ENCODE results near the gene ARRB1.
"Not testable (repeated sequence)": the region's sequence is repeated elsewhere in the genome, so short reads cannot be mapped to it uniquely, and the experiment has no call there.

Gene ARRB1

DNA sequence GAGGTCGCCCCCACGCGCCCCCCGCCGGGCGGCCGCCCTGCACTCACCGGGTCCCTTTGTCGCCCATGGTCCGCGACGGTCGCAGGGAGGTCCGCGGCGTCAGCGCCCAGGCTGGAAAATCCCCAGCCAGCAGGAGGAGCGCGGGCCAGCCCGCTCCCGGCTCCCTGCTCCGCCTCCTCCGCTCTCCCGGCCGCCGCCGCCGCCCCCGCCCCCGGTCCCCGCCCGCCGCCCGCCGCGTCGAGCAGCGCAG, at the start of gene ARRB1:
ARRB1 (minus strand) TSS at position 121 of the 250 bp plus-strand sequence; CDS start at position 67, 54 bp downstream.
- DNase-seq: no peak

DNA sequence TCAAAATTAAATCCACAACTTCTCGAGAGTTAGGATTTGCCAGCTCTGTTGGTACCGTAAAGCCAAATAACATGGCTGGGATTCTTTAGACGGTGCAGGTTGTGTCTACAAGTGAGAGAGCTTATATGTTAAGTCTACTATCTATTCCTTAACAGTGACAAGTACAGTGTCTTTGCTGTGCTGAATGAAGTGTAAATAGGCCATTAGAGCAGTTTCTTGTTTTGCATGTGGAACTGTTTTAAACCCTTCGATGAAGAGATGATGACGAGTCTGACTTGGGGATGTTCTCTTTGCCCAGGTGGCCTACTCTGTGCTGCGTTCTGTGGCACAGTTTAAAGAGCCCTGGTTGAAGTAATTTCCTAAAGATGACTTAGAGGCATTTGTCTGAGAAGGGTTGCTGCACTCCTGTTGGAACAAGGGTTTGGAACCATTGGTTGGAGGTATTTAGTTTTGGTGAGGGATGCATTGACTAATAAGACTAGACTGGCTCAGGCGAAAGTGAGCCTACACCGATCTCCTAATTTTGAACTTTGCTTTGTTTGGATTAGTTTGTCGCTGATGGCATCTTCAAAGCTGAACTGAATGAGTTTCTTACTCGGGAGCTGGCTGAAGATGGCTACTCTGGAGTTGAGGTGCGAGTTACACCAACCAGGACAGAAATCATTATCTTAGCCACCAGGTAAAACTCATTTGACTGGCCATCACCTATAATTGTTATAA, 48.8 kb upstream of the ARRB1 start:
- no peak for DNase-seq

DNA sequence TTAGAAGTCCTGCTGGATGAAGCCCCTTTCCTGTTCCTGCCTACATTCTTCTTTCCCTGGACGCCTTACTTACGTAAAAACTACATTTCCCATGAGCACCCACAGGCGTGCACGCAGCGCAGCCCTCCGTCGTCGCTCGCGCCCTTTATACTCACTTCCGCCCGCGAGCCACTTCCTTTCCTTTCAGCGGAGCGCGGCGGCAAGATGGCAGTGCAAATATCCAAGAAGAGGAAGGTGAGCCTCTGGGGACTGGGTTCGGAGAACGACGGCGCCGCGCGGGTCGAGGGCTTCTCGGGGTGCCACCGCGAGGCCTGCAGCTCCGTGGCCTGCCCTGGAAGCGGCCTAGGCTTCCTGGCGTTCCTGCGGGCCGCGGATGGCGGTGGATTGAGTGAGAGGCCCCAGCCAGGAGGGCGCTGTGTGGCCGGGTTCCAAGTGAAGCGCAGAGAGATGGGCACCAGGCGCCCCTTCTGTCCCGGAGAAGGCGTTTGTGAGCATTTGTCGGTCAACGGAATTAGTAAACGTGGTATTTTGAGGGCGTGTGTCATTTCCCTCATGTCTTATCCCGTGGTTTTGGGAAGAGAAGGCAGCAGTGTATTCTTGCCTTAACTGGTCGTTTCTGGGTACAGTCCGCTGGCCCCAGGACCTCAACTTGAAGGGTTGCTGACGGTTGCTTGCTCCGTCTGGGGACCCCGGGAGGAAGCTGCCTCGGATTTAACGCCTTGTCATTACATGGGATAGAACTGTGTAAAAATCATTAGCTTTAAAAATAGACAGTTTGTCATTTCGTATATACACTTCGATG, 48.1 kb upstream of the ARRB1 start, which contains the start of gene RPS3:
RPS3 (plus strand) TSS at position 175 of the 802 bp plus-strand sequence; CDS start at position 205, 30 bp downstream.
- DNase-seq: peak; percentile 89

DNA sequence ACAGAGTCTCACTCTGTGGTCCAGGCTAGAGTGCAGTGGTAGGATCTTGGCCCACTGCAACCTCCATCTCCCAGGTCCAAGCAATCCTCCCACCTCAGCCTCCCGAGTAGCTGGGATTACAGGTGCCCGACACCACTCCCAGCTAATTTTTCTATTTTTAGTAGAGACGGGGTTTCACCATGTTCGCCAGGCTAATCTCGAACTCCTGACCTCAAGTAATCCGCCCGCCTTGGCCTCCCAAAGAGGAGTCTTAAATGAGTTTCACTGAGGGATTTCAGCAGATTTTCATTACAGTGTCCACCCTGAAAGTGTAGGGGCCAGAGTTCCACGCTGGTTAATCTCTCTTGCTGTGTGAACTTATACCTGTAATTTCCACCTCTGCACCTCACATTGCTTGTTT, 47.4 kb upstream of the ARRB1 start:
- no peak for DNase-seq

DNA sequence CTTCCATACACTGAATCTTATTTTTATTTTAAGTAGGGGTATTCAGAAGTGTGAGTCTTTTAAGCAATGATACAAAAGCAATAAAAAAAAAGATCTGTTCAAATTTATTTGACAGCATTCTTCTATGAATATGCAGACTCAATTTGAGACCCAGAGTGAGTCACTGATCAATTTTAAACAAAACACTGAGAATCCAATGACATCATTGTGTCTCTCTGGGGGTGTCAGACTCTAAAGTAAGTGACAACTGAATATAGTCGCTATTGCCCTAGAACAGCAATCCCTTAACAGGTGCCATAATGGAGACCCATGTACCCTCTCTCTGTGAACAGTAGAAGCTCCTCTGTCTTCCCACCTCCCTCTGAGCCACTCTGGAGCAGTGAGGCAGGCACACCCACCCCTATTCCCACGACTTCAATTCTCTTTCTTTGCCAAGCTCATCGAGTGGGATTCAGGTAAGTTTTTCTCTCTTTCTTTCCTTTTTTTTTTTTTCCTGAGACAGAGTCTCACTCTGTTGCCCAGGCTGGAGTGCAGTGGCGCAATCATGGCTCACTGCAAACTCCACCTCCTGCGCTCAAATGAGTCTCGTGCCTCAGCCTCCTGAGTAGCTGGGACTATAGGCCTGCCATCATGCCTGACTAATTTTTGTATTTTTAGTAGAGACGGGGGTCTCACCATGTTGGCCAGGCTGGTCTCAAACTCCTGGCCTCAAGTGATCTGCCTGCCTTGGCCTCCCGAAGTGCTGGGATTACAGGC, 42.8 kb upstream of the ARRB1 start:
- no peak for DNase-seq

DNA sequence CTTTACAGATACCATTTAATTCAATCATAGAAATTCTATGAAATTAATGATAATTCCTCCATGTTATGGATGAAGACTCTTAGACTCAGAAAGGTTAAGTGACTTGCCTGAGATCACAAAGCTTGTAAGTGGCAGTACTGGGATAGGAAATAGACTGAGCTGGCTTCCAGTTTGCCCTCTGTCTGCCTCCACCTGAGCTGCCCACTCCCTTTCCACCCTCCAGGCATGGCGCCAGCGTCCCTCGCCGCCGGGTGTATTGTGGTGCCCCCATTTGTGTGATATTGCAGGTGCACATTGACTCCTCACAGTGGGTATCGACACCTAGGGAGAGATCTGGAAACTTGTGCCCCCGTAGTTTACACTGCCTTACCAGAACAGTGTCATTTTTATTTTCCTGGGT, 38.5 kb upstream of the ARRB1 start:
- no peak for DNase-seq

DNA sequence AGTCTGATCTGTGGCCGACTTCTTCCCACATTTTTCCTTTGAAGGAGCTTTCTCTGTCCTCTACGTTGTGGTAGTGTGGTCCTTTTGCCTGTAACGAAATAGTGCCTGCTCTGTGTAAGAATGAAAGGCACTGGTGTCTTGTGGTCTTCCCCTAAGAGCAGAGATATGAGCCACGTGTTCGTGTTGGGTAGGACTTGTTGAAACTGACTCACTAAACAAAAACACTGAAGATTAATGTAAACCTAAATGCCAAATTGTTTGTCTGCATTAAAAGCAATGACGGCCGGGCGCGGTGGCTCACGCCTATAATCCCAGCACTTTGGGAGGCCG, 37.8 kb upstream of the ARRB1 start:
- no peak for DNase-seq

DNA sequence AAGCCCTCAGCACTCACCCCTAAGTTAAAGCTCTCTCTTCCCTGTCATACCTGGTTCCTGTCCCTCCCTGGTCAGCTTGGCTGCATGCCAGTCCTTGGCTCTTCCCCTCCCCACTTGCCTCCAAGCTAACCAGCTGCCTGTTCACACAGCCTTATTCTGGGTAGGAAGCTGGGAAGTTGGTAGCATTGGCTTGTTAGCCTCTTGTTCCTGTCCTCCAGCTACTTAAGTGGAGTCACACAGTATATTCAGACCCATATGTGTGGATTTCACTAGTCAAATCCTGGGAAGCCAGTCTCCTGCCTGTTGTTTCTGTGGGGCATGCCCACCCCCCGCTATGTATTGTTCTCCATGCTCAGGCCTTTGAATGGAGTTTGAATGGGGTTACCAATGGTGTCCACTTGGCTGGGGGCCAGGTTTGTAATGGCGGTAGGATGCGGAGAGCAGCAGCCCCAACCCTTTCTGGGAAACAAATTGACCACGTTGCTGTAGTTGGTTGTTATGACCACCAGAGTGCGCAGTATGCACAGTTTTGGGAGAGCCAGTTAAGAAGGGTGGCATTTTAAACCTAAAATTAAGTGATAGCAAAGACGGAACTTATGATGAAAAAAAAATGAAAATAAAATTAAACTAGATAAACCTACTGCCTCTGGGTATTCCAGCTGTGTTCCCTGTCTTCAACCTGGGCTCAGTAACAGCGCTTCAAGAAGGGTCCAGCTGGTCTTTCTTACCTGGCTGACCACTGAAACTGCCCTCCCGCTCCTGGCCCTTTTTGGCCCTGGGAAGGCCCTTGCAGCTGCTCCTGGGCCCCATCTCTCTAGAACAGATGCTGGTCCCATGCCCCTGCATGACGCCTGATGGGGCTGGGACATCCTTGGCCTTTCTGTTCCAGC, 37.2 kb upstream of the ARRB1 start:
- DNase-seq: peak; percentile 70

DNA sequence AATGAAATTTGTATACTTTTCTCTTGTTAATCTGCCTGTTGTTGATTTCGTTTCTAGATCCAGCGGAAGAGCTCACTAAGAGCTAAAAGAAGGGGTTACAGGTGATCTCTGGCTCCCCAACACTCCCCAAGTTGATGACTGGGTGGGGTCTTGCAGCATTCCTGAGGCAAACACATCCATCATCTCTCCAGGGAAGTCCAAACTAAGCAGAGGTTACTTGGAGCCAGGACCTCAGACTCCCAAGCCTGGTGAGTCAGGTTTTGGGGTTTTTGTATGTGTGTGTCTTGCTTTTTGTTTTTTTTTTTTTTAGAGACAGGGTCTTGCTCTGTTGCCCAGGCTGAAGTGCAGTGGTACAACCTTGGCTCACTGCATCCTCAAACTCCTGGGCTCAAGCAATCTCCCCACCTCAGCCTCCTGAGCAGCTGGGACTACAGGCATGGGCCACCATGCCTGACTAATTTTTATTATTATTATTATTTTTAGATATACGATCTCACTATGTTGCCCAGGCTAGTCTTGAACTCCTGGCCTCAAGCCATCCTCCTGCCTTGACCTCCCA, 36.4 kb upstream of the ARRB1 start:
- DNase-seq: no peak

DNA sequence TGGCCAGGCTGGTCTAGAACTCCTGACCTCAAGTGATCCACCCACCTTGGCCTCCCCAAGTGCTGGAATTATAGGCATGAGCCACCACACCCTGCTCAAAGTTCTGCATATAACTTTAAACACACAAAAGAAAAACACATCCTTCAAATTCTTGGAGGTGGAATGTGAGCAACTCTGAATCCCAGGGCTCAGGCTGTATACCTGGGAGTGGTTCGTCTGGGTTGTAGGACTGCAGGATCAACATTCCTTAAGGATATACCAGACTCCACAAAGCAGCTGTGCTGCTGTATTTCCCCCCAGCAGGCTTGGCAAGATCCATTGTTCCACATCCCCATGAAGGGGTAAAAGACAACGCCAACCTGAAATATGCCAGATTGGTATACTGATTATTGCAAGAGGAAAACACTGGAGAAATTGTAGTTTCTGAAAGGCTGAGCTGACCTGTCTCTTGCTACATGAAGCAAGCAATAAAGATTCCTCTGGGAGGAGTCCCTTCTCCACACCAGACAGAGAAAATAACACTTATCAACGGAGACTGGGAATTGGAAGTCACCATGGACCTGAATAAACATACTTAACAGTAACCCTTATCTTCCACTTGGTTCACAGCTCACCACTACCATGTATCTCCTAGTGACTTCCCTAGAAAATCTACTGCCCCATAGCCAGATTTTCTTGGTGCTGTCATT, 35.6 kb upstream of the ARRB1 start:
- DNase-seq: no peak

DNA sequence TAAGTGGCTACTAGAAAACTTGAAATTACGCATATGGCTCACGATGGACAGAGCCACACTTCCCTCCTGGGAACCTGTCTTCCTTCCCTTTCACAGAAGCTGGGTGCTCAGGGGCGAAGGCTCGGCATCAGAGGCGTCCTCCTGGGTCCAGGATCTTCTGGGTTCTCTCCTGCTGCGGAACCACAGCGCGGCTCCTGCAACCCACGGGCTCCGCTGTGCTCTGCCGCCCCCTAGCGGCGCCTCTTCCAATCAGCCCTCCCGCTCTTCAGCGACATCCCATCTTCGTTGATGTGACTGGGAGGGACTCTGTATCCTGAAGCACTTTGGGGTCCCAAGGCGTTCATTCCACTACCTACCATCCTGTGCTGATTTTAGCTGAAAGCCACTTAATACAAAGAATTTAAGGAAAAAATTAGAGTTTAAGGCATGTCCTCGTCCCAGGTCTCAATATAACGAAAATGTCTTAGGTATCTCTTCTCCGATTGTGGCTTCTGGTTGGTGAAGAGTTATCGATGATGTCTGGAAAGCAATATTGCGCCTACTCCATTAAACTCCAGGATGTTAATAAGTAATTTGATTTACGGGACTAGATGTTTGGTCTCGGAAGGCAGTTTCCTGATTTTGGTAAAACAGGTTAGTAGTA, 33.1 kb upstream of the ARRB1 start:
- peak; percentile 89 for DNase-seq

DNA sequence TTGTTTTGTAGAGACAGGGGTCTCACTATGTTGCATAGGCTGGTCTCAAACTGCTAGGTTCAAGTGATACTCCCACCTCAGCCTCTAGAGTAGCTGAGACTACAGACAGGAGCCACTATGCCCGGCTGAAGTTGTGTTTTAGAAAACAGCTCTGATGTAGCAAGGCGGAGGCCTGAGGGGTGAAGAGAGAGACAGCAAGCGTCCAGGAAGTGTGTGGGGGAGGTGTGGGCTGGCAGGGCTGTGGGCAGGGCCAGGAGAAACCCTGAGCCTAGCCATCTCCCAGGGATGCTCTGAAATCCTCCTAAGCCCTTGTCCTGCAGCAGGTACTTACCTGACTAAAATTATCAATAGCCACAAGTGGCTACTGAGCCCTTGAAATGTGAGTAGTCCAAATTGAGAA, 31.8 kb upstream of the ARRB1 start:
- peak; percentile 72 for DNase-seq

DNA sequence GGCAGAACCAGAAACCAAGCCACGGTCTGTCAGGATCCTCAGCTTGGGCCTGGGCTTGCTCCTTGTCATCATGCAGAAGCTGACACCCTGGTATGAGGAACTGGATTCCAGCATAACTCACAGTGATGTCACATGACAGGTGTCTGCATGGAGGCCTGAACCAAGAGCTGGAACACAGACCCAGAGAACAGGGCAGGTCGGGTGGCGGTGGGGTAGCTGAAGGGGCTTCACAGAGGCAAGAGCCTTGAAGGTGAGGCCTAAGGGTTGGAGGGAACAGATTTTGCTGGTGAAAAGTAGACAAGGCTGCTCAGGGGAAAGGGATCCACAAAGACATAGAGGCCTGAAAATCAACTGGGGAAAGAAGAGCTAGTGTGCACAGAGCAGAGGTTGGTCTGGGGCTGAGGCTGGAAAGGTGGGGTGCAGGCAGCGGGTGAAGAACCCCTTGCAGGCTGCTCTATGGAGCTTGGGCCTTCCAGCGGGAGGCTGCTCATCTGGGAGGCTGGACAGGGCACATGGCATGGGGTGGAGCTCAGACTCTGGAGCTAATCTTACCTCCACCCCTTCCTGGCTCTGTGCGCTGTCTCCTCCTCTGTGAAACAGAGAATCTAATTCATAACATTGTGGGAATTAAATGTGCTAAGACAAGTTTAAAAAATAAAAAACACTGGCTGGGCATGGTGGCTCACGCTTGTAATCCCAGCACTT, 29.4 kb upstream of the ARRB1 start:
- DNase-seq: no peak

DNA sequence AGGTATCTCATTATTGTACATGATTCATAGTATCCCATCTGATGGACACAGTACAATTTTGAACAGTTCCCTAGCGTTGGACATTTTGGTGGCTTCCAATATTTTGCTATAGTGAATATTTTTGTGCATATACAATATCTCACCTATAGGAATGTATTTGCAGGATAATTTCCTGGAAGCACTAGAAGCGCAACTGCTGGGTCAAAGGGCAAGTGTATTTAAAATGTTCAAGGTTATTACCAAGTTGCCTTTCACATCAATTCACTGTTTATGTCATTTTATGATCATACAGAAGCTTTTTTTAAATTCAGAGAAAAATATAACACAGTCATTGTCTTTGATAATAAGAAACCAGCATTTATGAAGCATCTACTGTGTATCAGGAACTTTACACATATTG, 28.8 kb upstream of the ARRB1 start:
- no peak for DNase-seq

DNA sequence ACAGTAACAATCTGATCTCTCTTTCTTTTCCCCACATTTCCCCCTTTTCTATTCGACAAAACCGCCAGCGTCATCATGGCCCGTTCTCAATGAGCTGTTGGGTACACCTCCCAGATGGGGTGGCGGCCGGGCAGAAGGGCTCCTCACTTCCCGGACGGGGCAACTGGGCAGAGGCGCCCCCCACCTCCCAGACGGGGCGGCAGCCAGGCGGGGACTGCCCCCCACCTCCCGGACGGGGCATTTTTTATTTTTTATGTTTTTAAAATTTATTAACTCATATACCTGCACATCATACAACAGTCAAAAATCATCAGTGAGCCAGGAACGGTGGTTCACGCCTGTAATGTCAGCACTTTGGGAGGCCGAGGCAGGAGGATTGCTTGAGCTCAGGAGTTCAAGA, 27.3 kb upstream of the ARRB1 start:
- DNase-seq: not testable (repeated sequence)

DNA sequence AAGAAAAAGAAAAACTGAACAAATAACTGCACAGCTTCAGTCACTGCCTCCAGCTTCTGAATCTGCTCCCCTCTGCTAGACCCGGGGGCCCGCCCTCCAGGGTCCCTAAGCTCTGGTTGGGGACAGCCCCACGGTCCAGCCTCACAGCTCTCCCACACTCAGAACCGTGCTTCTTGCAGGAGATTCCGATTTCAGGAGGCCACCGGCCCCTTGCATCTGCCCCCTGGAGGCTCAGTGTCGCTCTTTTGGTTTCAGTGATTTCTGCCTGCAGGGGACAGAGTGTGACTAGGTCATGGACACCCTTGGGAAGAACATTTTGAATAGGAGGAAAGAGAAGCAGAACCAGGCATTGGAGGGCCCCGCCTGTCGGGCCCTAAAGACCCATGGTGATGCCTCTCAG, 24.7 kb upstream of the ARRB1 start:
- no peak for DNase-seq

DNA sequence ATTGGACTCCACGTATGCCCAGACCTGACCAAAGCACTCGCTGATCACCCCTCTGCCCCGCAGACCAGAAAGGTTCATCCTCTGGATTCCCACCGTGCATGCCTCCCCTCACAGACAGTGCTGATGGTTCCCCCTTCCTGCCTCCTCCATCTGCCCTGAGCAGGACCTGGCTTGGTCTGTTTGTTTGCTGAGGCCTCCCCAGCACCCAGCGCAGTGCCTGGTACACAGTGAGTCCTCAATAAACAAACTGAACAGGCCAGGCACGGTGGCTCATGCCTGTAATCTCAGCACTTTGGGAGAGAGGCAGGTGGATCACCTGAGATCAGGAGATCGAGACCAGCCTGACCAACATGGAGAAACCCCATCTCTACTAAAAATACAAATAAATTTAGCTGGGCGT, 24.2 kb upstream of the ARRB1 start:
- no peak for DNase-seq

DNA sequence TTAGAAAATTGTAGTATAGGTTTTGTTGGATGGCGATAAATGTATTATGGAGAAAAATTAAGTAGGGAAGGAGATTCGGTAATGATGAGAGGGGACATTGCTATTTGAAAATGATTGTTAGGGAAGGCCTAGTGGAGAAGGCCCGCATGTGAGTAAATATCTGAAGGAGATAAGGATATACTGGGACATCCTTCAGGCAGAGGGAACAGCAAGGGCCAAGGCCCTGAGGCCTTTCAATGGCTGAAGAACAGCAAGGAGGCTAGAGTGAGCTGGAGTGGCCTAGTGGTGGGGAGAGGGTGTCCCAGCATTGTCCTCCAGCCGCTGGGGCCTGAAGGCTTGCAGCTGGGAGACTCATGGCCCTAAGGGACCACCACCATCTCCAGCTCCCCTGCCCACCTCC, 23.2 kb upstream of the ARRB1 start:
- DNase-seq: no peak

DNA sequence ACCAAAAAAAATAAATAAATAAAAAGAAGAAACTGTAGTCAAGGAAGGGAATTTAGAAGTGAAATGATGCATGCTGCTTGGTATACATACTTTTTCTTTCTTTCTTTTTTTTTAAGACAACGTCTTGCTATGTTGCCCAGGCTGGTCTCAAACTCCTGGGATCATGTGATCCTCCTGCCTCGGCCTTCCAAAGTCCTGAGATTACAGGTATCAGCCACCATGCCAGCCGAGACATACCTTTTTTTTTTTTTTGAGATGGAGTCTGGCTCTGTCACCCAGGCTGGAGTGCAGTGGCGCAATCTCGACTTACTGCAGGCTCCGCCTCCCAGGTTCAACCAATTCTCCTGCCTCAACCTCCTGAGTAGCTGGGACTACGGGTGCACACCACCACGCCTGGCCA, 21.7 kb upstream of the ARRB1 start:
- DNase-seq: no peak

DNA sequence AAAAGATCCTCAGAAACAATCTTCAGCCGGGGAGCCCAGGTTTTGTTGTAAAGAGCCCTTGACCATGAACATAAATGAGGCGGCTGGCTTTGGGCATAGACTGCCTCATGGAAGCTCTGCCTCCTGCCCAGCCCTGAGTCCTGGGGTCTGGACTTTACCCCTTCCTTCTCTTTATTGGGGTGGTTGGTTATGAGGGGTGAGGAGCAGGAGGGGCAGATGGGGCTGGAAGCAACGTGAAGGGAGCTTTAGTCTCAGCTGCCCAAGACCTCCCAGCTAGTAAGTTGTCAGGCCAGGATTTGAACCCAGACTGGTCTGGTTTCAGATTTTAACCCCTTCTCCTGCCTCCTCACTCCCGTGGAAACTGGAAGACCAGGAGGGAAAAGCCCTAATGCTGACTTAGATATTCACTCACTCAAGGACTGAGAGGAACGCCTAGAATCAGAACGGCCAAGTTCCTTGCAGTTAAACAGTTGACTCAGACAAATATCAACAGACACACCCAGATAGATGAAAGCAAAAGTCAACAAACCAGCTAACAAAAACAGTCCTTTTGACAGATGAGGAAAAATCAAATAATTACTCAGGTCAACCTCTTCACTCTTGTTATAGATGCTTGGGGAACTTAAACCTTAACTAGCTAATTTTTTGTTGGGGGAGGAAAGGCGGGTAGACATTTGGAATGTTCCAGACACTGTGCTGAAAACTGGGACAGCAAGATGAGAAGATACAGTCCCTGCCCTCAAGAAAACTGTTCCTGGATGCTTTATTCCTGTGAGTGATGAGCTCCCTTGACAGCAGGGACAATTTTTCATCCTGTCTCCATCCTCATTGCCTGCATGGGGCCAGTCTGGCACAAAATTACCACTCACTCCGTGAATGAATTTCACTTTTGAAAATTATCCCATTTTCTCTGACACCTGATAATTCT, 20.8 kb upstream of the ARRB1 start:
- no peak for DNase-seq
